HEK293T (cell line): Measurements from ENCODE around the gene FLNA.
A peak's percentile ranks its signal among the peaks of the same experiment; 100 is the strongest.

Experiments used
- CTCF ChIA-PET: fragments of 350-600 bp; formaldehyde crosslinking; extraction: SDS; loops from one replicate; lab custom pipeline; 2021; ENCODE audit warnings: antibody characterized with exemption, inconsistent platforms; lab: Yijun Ruan, JAX
- POLR2A ChIA-PET: fragments of 350-600 bp; formaldehyde crosslinking; extraction: SDS; loops from one replicate; lab custom pipeline; 2020; ENCODE audit warnings: antibody characterized with exemption, inconsistent platforms; lab: Yijun Ruan, JAX
- DNase-seq: peaks from one replicate; pipeline ENCODE4 v3.0.0; 2012; ENCODE audit warnings: mixed read lengths; ENCODE audit errors: extremely low spot score
- ARNT ChIP-seq: fragments of 450-650 bp; IDR thresholded peaks from 2 replicates; pipeline ENCODE4 v1.6.1; 2017; ENCODE audit warnings: mild to moderate bottlenecking
- BHLHE40 ChIP-seq: fragments of 450-650 bp; IDR thresholded peaks from 2 replicates; pipeline ENCODE4 v1.6.1; 2016; ENCODE audit warnings: mild to moderate bottlenecking, moderate library complexity, borderline replicate concordance
- CTBP1 ChIP-seq: fragments of 450-650 bp; IDR thresholded peaks from 2 replicates; pipeline ENCODE4 v1.6.1; 2016; ENCODE audit warnings: borderline replicate concordance
- ELF4 ChIP-seq: fragments of 450-650 bp; IDR thresholded peaks from 2 replicates; pipeline ENCODE4 v1.6.1; 2017; ENCODE audit warnings: antibody characterized with exemption
- FOXA1 ChIP-seq: fragments of 450-650 bp; IDR thresholded peaks from 2 replicates; pipeline ENCODE4 v1.6.1; 2016; ENCODE audit warnings: mild to moderate bottlenecking
- FOXK2 ChIP-seq: fragments of 450-650 bp; IDR thresholded peaks from 2 replicates; pipeline ENCODE4 v1.6.1; 2016; ENCODE audit warnings: mild to moderate bottlenecking
- FOXM1 ChIP-seq: fragments of 450-650 bp; IDR thresholded peaks from 2 replicates; pipeline ENCODE4 v1.6.1; 2017; ENCODE audit warnings: mild to moderate bottlenecking, borderline replicate concordance
- HDGF ChIP-seq: fragments of 450-650 bp; IDR thresholded peaks from 2 replicates; pipeline ENCODE4 v1.6.1; 2017; ENCODE audit warnings: antibody characterized with exemption, borderline replicate concordance
- L3MBTL2 ChIP-seq: fragments of 450-650 bp; conservative IDR thresholded peaks from 2 replicates; pipeline ENCODE4 v1.6.1; 2016; ENCODE audit warnings: mild to moderate bottlenecking
- LEF1 ChIP-seq: fragments of 450-650 bp; IDR thresholded peaks from 2 replicates; pipeline ENCODE4 v1.6.1; 2017; ENCODE audit warnings: mild to moderate bottlenecking, borderline replicate concordance
- NFRKB ChIP-seq: fragments of 450-650 bp; IDR thresholded peaks from 2 replicates; pipeline ENCODE4 v1.6.1; 2016; ENCODE audit warnings: mild to moderate bottlenecking, moderate library complexity
- SP1 ChIP-seq: fragments of 450-650 bp; IDR thresholded peaks from 2 replicates; pipeline ENCODE4 v1.6.1; 2017
- SUZ12 ChIP-seq: fragments of 450-650 bp; IDR thresholded peaks from 2 replicates; pipeline ENCODE4 v1.6.1; 2016; ENCODE audit warnings: mild to moderate bottlenecking
- TARDBP ChIP-seq: fragments of 450-650 bp; IDR thresholded peaks from 2 replicates; pipeline ENCODE4 v1.6.1; 2016
- ZNF384 ChIP-seq: fragments of 450-650 bp; IDR thresholded peaks from 2 replicates; pipeline ENCODE4 v1.6.1; 2016
- TF ChIP-seq, protein P1 (sequence below): fragments of 450-650 bp; IDR thresholded peaks from 2 replicates; pipeline ENCODE4 v1.6.1; 2016

FLNA gene

DNA sequence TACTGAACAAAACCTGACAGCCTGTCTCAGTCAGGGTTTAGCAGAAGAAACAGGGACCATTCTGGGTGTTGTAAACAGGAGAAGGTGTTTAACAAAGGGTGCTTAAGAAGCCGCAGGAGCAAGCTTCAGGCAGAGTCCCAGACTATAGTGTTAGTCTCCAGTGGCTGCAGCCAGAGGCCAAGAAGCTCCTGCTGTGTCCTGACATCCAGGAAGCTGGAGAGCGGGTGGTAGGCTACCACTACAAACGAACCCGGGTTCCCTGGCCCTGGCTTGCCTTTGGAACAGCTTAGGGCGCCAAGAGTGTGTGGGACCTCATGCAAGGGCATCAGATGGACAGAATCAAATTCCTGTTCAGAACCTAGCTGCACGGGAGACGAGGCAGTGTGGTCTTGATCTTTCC lies 50.9 kb downstream of the FLNA start:
- CTCF ChIA-PET, result interaction anchor here (1.5 kb wide), 1 partner anchor 16 kb away, joined by 6 read pairs; no protein-coding TSS in a partner anchor
- TF ChIP-seq NFRKB, result no peak
- no peak for TF ChIP-seq FOXM1
- no peak for TF ChIP-seq ARNT
- TF ChIP-seq LEF1, result no peak
- no peak for TF ChIP-seq ZNF384
- TF ChIP-seq TARDBP, result no peak
- no peak for TF ChIP-seq BHLHE40
- POLR2A ChIA-PET, result no interaction called here
- no peak for DNase-seq

DNA sequence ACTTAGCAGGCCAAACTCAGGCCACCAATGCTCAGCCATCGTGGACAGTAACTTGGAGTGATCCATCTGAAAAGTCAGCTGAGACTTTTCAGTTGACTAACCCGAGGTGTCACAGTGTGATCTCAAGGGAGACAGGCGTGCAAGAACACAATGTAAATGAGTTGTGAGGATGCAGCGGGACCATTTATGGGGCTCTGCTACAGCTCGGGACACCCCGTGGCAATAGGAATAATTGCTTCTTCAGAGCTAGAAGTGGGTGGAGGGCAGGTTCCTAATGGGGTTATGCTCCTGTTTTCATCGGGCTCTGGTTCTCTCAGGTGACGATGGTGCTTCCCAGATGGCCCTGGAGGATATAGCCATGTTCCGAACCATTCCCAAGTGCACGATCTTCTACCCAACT lies 51.5 kb downstream of the FLNA start:
- DNase-seq, result no peak
- TF ChIP-seq FOXK2 (no peak), NFRKB (no peak), ARNT (no peak), HDGF (no peak), FOXA1 (no peak)
- CTCF ChIA-PET, result interaction anchor here (0.8 to 1.5 kb wide), 2 partner anchors 15 kb away, joined by 3 to 6 read pairs; no protein-coding TSS in a partner anchor
- POLR2A ChIA-PET, result no interaction called here

DNA sequence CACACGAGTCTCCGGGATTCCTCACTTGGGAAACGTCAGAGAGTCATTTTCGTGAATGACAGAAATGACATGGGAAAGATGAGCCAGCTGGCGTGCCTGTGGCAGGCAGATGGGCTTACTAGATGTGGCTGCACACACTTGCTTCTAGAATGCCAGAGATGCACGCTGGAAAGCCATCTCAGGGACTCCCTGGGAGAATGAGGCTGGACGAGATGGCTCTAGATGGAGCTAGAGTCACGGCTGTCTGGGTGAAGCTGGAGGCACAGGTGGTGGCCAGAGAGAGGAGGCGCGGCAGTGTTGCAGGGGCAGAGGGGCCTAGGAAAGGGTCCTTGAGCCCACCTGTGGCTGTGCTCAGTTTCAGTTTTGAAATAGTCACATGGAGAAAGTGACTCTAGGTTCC lies 52.8 kb downstream of the FLNA start:
- ChIA-PET CTCF (interaction anchor here (0.8 kb wide), 1 partner anchor 42 kb away, joined by 3 read pairs; no protein-coding TSS in a partner anchor), POLR2A (no interaction called here)
- TF ChIP-seq L3MBTL2, result no peak
- TF ChIP-seq BHLHE40, result no peak
- no peak for TF ChIP-seq SUZ12
- TF ChIP-seq ELF4, result no peak
- TF ChIP-seq ARNT, result no peak
- no peak for TF ChIP-seq FOXA1
- TF ChIP-seq FOXK2, result no peak
- TF ChIP-seq NFRKB, result no peak
- no peak for TF ChIP-seq CTBP1
- no peak for TF ChIP-seq FOXM1
- TF ChIP-seq, protein P1, sequence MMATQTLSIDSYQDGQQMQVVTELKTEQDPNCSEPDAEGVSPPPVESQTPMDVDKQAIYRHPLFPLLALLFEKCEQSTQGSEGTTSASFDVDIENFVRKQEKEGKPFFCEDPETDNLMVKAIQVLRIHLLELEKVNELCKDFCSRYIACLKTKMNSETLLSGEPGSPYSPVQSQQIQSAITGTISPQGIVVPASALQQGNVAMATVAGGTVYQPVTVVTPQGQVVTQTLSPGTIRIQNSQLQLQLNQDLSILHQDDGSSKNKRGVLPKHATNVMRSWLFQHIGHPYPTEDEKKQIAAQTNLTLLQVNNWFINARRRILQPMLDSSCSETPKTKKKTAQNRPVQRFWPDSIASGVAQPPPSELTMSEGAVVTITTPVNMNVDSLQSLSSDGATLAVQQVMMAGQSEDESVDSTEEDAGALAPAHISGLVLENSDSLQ, result no peak
- no peak for TF ChIP-seq ZNF384
- no peak for TF ChIP-seq HDGF
- no peak for TF ChIP-seq SP1
- DNase-seq, result no peak

DNA sequence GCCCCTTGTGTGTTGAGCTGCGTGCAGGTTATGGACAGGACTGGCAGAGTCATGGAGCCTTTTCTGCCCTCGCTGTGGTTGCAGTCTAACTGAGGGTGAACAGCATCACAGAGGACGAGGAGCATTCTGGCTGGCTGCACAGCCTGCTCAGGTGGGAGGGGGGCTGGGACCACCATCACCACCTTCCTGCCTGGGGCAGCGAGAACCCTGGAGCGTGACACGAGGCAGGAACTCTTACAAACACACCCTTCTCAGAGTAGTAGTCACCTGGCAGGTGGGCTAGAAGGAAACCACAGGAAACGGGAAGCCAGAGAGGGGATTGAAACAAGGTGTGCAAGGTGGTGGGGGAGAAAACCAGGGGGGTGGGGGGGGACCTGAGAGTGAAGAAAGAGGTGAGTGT lies 53.3 kb downstream of the FLNA start:
- ChIA-PET CTCF (no interaction called here), POLR2A (no interaction called here)
- TF ChIP-seq TARDBP (no peak), LEF1 (no peak), FOXK2 (no peak), ARNT (no peak), L3MBTL2 (no peak), BHLHE40 (no peak), SP1 (no peak), CTBP1 (no peak), SUZ12 (no peak), NFRKB (no peak), FOXM1 (no peak), ZNF384 (no peak), FOXA1 (no peak)
- TF ChIP-seq, protein P1, result no peak
- DNase-seq, result no peak

DNA sequence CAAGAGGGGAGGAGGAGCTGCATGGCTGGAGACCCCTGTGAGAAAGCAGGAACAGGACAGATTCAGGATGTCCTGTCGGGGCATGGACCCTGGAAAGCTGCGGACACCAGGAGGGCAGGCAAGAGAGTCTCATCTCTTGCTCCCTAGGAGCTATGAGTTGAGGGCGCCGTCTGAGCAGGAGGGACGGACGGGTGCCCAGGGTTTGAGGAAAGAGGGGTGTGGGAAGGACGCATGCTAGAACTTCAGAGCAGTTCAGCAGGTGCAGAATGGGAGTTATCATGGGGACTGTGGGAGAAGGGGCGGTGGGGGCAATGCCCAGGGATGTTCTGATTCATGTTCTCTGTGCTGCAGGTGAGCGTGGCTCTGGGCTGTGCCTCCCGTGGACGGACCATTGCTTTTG lies 54.0 kb downstream of the FLNA start:
- POLR2A ChIA-PET, result no interaction called here
- CTCF ChIA-PET, result no interaction called here
- DNase-seq, result no peak
- TF ChIP-seq ARNT, result no peak
- TF ChIP-seq HDGF, result no peak
- no peak for TF ChIP-seq ZNF384
- TF ChIP-seq CTBP1, result no peak
- no peak for TF ChIP-seq FOXK2
- TF ChIP-seq LEF1, result no peak
- TF ChIP-seq SUZ12, result no peak
- no peak for TF ChIP-seq FOXM1
- no peak for TF ChIP-seq L3MBTL2
- no peak for TF ChIP-seq ELF4
- no peak for TF ChIP-seq FOXA1

DNA sequence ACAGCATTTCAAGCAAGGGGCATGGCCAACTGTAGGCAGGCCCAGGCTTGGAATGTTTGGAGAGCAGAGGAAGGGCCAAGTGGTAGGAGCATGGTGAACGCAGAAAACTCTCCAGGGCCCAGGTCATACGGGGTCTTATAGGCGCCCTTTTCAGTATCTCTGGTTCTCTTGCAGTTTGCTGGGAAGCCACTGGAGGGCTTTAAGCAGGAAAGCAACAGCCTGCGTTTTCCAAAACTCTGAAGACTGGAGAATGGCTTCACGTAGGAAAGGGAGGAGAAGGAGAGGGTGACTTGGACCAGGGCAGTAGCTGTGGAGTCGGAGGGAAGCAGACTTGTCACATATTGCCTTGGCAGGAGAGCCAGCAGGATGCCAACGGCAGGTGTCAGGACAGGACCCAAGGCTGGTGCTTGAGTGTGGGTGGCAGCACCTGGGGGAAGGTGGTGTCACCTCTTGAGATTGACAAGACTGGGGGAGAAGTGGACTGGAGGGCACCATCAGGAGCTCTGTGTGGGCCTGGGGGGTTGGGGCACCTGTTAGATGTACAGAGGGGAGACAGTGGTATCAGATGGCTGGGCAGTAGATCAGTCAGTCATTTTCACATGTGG lies 56.9 kb downstream of the FLNA start:
- DNase-seq, result peak; percentile 62
- ChIA-PET POLR2A (no interaction called here), CTCF (interaction anchor here (0.9 to 2.1 kb wide), 6 partner anchors 9 to 45 kb away, joined by 3 to 11 read pairs (median 4); no protein-coding TSS in a partner anchor)
- TF ChIP-seq SP1 (no peak), L3MBTL2 (no peak), FOXK2 (no peak), TARDBP (no peak), FOXM1 (no peak), ZNF384 (no peak), LEF1 (no peak), SUZ12 (no peak), ARNT (no peak), HDGF (no peak)
- TF ChIP-seq, protein P1, result no peak
